GM06990 (cell line): Measurements from ENCODE around the gene SNX6.
"Not testable (repeated sequence)": the region's sequence is repeated elsewhere in the genome, so short reads cannot be mapped to it uniquely, and the experiment has no call there.

Experiments used
- DNase-seq: peaks from one replicate; pipeline ENCODE4 v3.0.0-alpha.2; 2011; ENCODE audit not compliant: insufficient read length; ENCODE audit errors: extremely low read depth
- H3K27me3 ChIP-seq: replicated peaks from 2 replicates; pipeline ENCODE4 v1.6.0; 2011; ENCODE audit warnings: low read length; ENCODE audit not compliant: control insufficient read depth, insufficient read depth
- H3K36me3 ChIP-seq: 2 replicates; pipeline ENCODE4 v1.5.1; 2011; ENCODE audit warnings: low read length; ENCODE audit not compliant: control insufficient read depth, insufficient read depth
- H3K4me3 ChIP-seq: replicated peaks from 2 replicates; pipeline ENCODE4 v1.5.1; 2011; ENCODE audit warnings: low read depth, mild to moderate bottlenecking, control low read depth, low read length
- CTCF ChIP-seq: IDR thresholded peaks from 2 replicates; pipeline ENCODE4 v1.5.1; 2011; ENCODE audit warnings: low read length, control low read depth, mild to moderate bottlenecking, inconsistent platforms; ENCODE audit not compliant: insufficient read depth, poor library complexity, severe bottlenecking

SNX6 gene

GRCh38 chr14:34655959-34656358, 26.0 kb upstream of the SNX6 start:
- no peaks in the 10 kb centered on the region for H3K36me3 ChIP-seq
- no peak for DNase-seq
- no peak overlapping the region for H3K4me3 ChIP-seq
- H3K27me3 ChIP-seq, result no peaks in the 10 kb centered on the region
- TF ChIP-seq CTCF, result no peak

GRCh38 chr14:34653073-34653472, 23.1 kb upstream of the SNX6 start:
- DNase-seq, H3K27me3 ChIP-seq, H3K4me3 ChIP-seq, H3K36me3 ChIP-seq: not testable (repeated sequence)

- DNase-seq, H3K27me3 ChIP-seq, H3K36me3 ChIP-seq, H3K4me3 ChIP-seq: not testable (repeated sequence)
Observed at GRCh38 chr14:34652348-34652747, 22.4 kb upstream of the SNX6 start.

DNA sequence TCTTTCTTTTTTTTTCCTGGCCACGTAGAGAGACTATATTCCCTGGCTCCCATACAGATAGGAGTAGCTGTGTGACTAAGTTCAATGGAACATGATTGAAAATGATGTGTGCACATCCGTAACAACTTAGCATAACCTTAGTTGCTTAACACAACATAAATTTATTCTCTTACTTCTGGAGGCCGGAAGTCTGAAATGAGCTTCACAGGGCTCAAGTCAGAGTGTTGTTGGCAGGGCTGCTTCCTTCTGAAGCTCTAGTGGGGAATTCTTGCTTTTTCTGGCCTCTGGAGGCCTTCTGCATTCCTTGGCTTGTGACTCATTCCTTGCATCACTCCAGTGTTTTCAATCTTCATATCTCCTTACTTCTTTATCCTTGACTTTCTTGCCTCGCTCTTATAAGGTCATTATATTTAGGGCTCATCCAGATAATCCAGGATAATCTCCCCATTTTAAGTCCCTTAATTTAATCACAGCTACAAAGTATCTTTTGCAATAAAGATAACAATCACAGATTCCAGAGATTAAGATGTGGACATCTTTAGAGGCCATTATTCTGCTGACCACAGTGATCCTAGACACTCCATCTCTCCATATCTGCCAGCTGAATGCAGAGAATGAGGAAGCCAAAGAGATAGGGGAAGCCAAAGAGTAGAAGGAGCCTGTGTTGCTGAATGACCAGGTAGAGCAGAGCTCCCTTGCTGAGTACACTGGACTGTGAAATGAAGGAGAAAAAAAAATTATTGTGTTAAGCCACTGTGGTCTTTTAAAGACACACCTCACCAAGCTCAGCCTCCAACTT, 21.0 kb upstream of the SNX6 start:
- DNase-seq, result no peak
- Histone ChIP-seq H3K27me3 (no peaks in the 10 kb centered on the region), H3K36me3 (no peaks in the 10 kb centered on the region), H3K4me3 (no peak overlapping the region)
- TF ChIP-seq CTCF, result no peak

DNA sequence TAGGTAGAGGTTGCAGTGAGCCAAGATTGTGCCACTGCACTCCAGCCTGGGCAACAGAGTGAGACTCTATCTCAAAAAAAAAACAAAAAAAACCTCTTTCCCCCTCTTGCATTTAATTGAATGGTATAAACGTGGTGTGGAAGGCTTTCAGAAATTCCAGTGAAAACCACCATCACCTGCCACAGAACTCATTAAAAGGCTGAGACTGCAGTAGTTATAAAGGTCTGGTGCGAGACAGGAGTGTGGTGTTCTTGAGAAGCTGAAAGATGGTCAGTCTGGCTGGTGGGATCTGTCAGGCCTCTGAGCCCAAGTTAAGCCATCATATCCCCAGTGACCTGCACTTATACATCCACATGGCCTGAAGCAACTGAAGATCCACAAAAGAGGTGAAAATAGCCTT, 20.1 kb upstream of the SNX6 start:
- H3K4me3 ChIP-seq, H3K27me3 ChIP-seq, DNase-seq, H3K36me3 ChIP-seq: not testable (repeated sequence)

DNA sequence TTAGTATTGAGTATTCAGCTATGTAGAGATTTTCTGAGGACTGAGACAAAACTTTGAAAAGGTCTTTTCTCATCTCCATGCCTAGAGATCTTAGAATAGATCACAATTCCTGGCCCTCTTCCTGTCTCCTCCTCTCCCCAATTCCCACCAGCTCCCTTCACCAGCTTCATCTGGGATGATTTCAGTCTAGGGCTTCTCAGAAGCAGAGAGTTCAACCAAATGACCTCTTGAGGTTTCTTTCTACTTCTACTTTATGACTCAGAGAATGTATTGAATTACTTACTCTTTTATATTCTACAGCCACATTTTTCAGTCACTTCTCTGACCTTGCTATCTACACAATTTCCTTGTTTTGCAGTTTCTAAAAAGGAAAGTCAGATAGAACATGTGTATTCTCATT, 19.4 kb upstream of the SNX6 start:
- Histone ChIP-seq H3K36me3 (no peaks in the 10 kb centered on the region), H3K4me3 (no peak overlapping the region), H3K27me3 (no peaks in the 10 kb centered on the region)
- no peak for TF ChIP-seq CTCF
- no peak for DNase-seq

DNA sequence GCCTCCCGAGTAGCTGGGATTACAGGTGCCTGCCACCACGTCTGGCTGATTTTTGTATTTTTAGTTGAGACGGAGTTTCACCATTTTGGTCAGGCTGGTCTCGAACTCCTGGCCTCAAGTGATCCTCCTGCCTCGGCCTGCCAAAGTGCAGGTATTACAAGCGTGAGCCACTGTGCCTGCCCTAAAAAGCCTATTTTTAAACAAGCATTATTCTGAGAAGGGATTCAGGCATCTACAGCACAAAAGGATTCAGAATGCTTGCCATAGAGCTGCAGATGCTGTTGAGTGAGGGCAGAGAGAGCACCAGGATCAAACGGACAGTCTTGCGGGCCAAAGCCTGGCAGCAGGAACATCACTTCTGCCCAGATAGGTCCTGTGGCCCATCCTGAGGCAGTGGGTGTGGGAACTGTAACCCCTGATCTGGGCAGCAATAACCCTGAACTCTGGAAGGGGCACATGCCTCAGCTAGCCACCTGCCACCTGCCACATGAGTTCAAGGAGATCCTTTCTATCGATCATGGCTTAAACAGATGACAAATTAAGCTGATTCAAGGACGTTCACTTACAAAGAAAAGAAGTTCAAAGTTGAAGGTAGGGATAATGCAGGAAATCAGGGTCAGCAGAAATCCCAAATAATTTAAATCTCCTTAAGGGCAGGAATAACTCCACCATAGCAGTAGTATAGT, 16.8 kb upstream of the SNX6 start:
- no peaks in the 10 kb centered on the region for H3K27me3 ChIP-seq
- DNase-seq, result no peak
- H3K36me3 ChIP-seq, result no peaks in the 10 kb centered on the region
- no peak for TF ChIP-seq CTCF
- no peak overlapping the region for H3K4me3 ChIP-seq
